K562 (cell line): ENCODE measurements around the gene DNAJB11. TPM values are rescaled to one million over a fixed set of nuclear protein-coding genes. Genes with fewer than 3 reads are reported as not detected.

ENCODE experiments used
- ATAC-seq: fragments of 200-7000 bp; cut with Tn5 transposase; 3 replicates; pipeline ENCODE4 v1.9.1; 2020; ENCODE audit warnings: moderate library complexity
- BruUV-seq: library from RNA; stranded (reverse); fragments of 400-500 nt; replicated peaks from 2 replicates; lab custom pipeline; 2021; lab: Mats Ljungman, UMichigan
- CTCF ChIA-PET: fragments of 300-600 bp; formaldehyde crosslinking; extraction: SDS; loops from one replicate; lab custom pipeline; 2021; ENCODE audit warnings: low intra/inter-chr PET ratio; lab: Yijun Ruan, JAX
- POLR2A ChIA-PET: fragments of 300-600, 350-650 bp; sonication (Branson Sonifier 250); formaldehyde crosslinking; extraction: SDS; loops from one replicate; lab custom pipeline; 2021; ENCODE audit warnings: antibody characterized with exemption, inconsistent platforms; lab: Yijun Ruan, JAX
- DNase-seq, 4 experiments: peaks; one replicate each; pipeline versions ENCODE4 v3.0.0 to v3.0.0-alpha.2; 2011 to 2018; ENCODE audit warnings: low spot score in 3 of 4, mixed read lengths in 3 of 4; ENCODE audit errors: extremely low read depth in 1 of 4
- FAIRE-seq: peaks from 2 replicates; lab custom pipeline; 2011; peaks lifted over from hg19 to GRCh38; lab: Jason Lieb, UNC
- H2AFZ ChIP-seq: 2 replicates; pipeline ENCODE4 v1.6.0; 2011; ENCODE audit warnings: low read depth, low read length, control low read depth, inconsistent platforms
- H3K27ac ChIP-seq: fragments of 200-600 bp; 3 replicates; pipeline ENCODE4 v1.8.0; 2011; ENCODE audit warnings: low read depth, mild to moderate bottlenecking, control low read depth, inconsistent platforms, low read length, moderate library complexity, mixed read lengths; ENCODE audit errors: extremely low read depth
- H3K27me3 ChIP-seq, 2 experiments: fragments of 300-600 bp in 1 of 2; 2 replicates in 1 of 2; 3 replicates in 1 of 2; pipeline versions ENCODE4 v1.6.0 to v1.8.0; 2011; ENCODE audit warnings: inconsistent platforms in 2 of 2, low read length in 2 of 2, mild to moderate bottlenecking in 1 of 2, mixed read lengths in 1 of 2, moderate library complexity in 1 of 2; ENCODE audit not compliant: control insufficient read depth in 2 of 2, insufficient read depth in 2 of 2
- H3K36me3 ChIP-seq: fragments of 300-600 bp; 3 replicates; pipeline ENCODE4 v1.8.0; 2011; ENCODE audit warnings: mild to moderate bottlenecking, low read length, inconsistent platforms; ENCODE audit not compliant: control insufficient read depth, insufficient read depth
- H3K4me1 ChIP-seq, 2 experiments: fragments of 200-600 bp in 1 of 2; replicated peaks in 1 of 2; 2 replicates in 1 of 2; 3 replicates in 1 of 2; pipeline versions ENCODE4 v1.5.1 to v1.8.0; 2011; ENCODE audit warnings: inconsistent platforms in 2 of 2, low read length in 2 of 2, mild to moderate bottlenecking in 1 of 2, mixed read lengths in 1 of 2, moderate library complexity in 1 of 2; ENCODE audit not compliant: control insufficient read depth in 2 of 2, insufficient read depth in 2 of 2
- H3K4me2 ChIP-seq: 2 replicates; pipeline ENCODE4 v1.6.1; 2011; ENCODE audit warnings: low read length, control low read depth, inconsistent platforms, mixed read lengths; ENCODE audit not compliant: insufficient read depth
- H3K4me3 ChIP-seq: fragments of 200-600 bp; sonication (generic), shearing (Covaris generic); 2 replicates; pipeline ENCODE4 v1.5.1; 2016; ENCODE audit warnings: control low read depth, inconsistent platforms
- H3K79me2 ChIP-seq: fragments of 200-600 bp; 3 replicates; pipeline ENCODE4 v1.8.0; 2011; ENCODE audit warnings: low read length, inconsistent platforms; ENCODE audit not compliant: control insufficient read depth, insufficient read depth
- H3K9ac ChIP-seq, 2 experiments: 2 replicates each; pipeline versions ENCODE4 v1.6.0 to v1.6.1; 2011; ENCODE audit warnings: low read depth in 2 of 2, low read length in 2 of 2, control low read depth in 1 of 2, inconsistent platforms in 1 of 2, mild to moderate bottlenecking in 1 of 2, mixed read lengths in 1 of 2; ENCODE audit not compliant: insufficient read depth in 1 of 2
- H3K9me1 ChIP-seq: one replicate; pipeline ENCODE4 v1.6.0; 2011; ENCODE audit warnings: inconsistent platforms, mild to moderate bottlenecking, low read length, moderate library complexity; ENCODE audit not compliant: control insufficient read depth, insufficient read depth
- H3K9me3 ChIP-seq: replicated peaks from 2 replicates; pipeline ENCODE4 v1.5.1; 2011; ENCODE audit warnings: low read depth, low read length, inconsistent platforms; ENCODE audit not compliant: control insufficient read depth, insufficient read depth
- H4K20me1 ChIP-seq: replicated peaks from 2 replicates; pipeline ENCODE4 v1.6.1; 2011; ENCODE audit warnings: low read length, inconsistent platforms, mixed read lengths; ENCODE audit not compliant: control insufficient read depth, insufficient read depth
- CHAMP1 ChIP-seq: fragments of 450-650 bp; IDR thresholded peaks from 2 replicates; pipeline ENCODE4 v1.6.1; 2016; ENCODE audit warnings: mild to moderate bottlenecking
- LCOR ChIP-seq: sonication (generic); formaldehyde crosslinking; IDR thresholded peaks from 2 replicates; pipeline ENCODE4 v1.8.0; 2022; ENCODE audit warnings: mild to moderate bottlenecking, missing genetic modification reagents
- MED1 ChIP-seq: sonication (generic); formaldehyde crosslinking; IDR thresholded peaks from 2 replicates; pipeline ENCODE4 v1.8.1; 2023; ENCODE audit warnings: missing genetic modification reagents, borderline replicate concordance
- PHF8 ChIP-seq: fragments of 200-600 bp; sonication (generic); IDR thresholded peaks from 2 replicates; pipeline ENCODE4 v1.6.1; 2012; ENCODE audit warnings: mixed run types, mild to moderate bottlenecking, inconsistent platforms, low read length, moderate library complexity, borderline replicate concordance
- SIN3B ChIP-seq: fragments of 450-650 bp; IDR thresholded peaks from 2 replicates; pipeline ENCODE4 v1.6.1; 2017; ENCODE audit warnings: low read depth, mild to moderate bottlenecking, moderate library complexity
- TCF7 ChIP-seq: sonication (generic); IDR thresholded peaks from 2 replicates; pipeline ENCODE4 v1.6.1; 2016; ENCODE audit warnings: antibody characterized with exemption, borderline replicate concordance
- TFAM ChIP-seq: fragments of 250-450 bp; sonication (Bioruptor Pico); conservative IDR thresholded peaks from 2 replicates; pipeline ENCODE4 v1.5.0; 2021; ENCODE audit warnings: mild to moderate bottlenecking, moderate library complexity
- ZNF57 ChIP-seq: fragments of 450-650 bp; formaldehyde crosslinking; IDR thresholded peaks from 2 replicates; pipeline ENCODE4 v1.4.0; 2020; ENCODE audit warnings: mild to moderate bottlenecking, moderate library complexity
- WGBS: fragments of 100-300 bp; shearing (Covaris generic); methylation state at CpG from one replicate; pipeline ENCODE4 v1.1.6; 2016; ENCODE audit warnings: low coverage, mixed read lengths; ENCODE audit not compliant: insufficient coverage; ENCODE audit errors: missing lambda C conversion rate; 5-methylcytosine and 5-hydroxymethylcytosine counted together
- in situ Hi-C: fragments of 300-500 bp; cut with MboI; formaldehyde crosslinking; loops from 4 replicates; pipeline ENCODE4 v1.15.0; 2018; ENCODE audit warnings: inconsistent platforms, mixed read lengths
- intact Hi-C: fragments of 100-400 bp; cut with micrococcal nuclease; formaldehyde crosslinking; loops from 2 replicates; pipeline ENCODE4 v1.14.2; 2022
- polyA plus RNA-seq, 8 experiments: library from polyadenylated mRNA; depleted of rRNA in 4 of 8; stranded (reverse) in 5 of 8; unstranded in 3 of 8; fragments of >200 nt; fragmentation: Nextera tagmentation in 2 of 8; fragmentation: Illumina TruSeq in 1 of 8; extraction: Ambion mirVana in 2 of 8; extraction: Trizol in 1 of 8; gene quantifications; 2 replicates each; pipeline versions ENCODE4 v1.2.1 to v1.2.3, GENCODE V29; 2011 to 2014; ENCODE audit warnings: inconsistent platforms in 1 of 8, missing spikeins in 1 of 8
- total RNA-seq, 7 experiments: library from RNA; depleted of rRNA in 6 of 7; stranded (reverse); fragments of >200 nt in 6 of 7; fragmentation: Illumina TruSeq in 2 of 7; extraction: Trizol in 2 of 7; gene quantifications; 2 replicates each; pipeline versions ENCODE4 v1.2.1 to v1.2.3, GENCODE V29; 2011 to 2021; ENCODE audit warnings: low replicate concordance in 1 of 7
- TF ChIP-seq, protein P1 (sequence below): sonication (generic); formaldehyde crosslinking; IDR thresholded peaks from 2 replicates; pipeline ENCODE4 v1.9.0; 2022; ENCODE audit warnings: mild to moderate bottlenecking, missing genetic modification reagents

The DNAJB11 gene
- total and polyA plus RNA-seq, 9 of the 15 experiments (the other 6 are each of a cell fraction or from before 2014, with no cell fraction given), result 14.8 to 74.7 (median 63.8) TPM

- TF ChIP-seq SIN3B (no peak), CHAMP1 (no peak)
- TF ChIP-seq, protein P1, sequence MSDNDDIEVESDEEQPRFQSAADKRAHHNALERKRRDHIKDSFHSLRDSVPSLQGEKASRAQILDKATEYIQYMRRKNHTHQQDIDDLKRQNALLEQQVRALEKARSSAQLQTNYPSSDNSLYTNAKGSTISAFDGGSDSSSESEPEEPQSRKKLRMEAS, result peak; percentile 40; the same call in 1 of the 2 replicates
These were observed 55.8 kb downstream of the DNAJB11 start (continued) for GRCh38 chr3:186626254-186626847.

DNA sequence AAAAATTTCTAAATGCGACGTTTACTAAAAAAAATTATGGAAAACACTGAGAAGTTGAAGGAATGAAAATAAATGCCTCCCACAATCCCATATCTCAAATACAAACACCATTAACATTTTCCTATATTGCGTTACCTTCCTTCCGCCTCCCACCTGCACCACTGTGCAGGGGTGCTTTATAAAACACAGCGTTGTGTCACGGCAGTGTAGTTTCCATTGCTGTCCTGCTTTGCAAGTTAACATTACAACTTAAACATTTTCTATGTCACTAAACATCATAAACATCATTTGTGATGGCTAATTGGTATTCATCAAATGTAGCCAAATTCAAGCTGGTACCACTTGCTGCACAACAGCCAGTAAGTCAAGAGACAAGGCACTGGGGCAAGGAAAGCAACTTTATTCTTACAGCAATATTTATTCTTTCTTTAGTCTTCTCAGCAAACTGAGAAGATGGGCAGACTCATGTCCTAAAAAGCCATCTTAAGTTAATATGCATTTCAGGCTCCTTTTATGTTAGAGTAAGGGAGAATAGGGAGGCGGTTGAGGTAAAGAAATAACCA, 57.4 kb downstream of the DNAJB11 start:
- FAIRE-seq (no peak), ATAC-seq (no peak), DNase-seq (no peak)
- ChIA-PET CTCF (no interaction called here), POLR2A (no interaction called here)
- no peak for TF ChIP-seq ZNF57 (CRISPR knock-in tag)
- TF ChIP-seq PHF8, result no peak
- no peak for TF ChIP-seq TFAM (CRISPR knock-in tag)
- TF ChIP-seq LCOR (CRISPR knock-in tag), result no peak
- no peak for TF ChIP-seq TCF7
- TF ChIP-seq MED1 (CRISPR knock-in tag), result no peak
- in situ Hi-C loops (no loop called here), intact Hi-C loops (no loop called here)
- no peak overlapping the region for H3K27ac ChIP-seq
- no peaks in the 10 kb centered on the region for H3K9me1 ChIP-seq
- no peak overlapping the region for H3K4me2 ChIP-seq
- H3K79me2 ChIP-seq, result no peaks in the 10 kb centered on the region
- no peaks in the 10 kb centered on the region for H4K20me1 ChIP-seq
- H3K9ac ChIP-seq, result no peak overlapping the region
- peaks cover 2 to 22% of the 10 kb centered on the region in 2 experiments; a peak in 3 of 5 replicates for H3K27me3 ChIP-seq
- H2AFZ ChIP-seq, result no peak overlapping the region
- no peaks in the 10 kb centered on the region for H3K36me3 ChIP-seq
- H3K4me1 ChIP-seq, result peaks cover 3 to 4% of the 10 kb centered on the region in 2 experiments; a peak in 3 of 5 replicates
- WGBS, result 77% methylated on average over 7 of the region's 7 CpGs
- H3K9me3 ChIP-seq, result no peaks in the 10 kb centered on the region
- H3K4me3 ChIP-seq, result no peak overlapping the region
- BruUV-seq, result no TSS peak
